ENCODE measurements around the gene NEIL3.

Gene NEIL3

DNA sequence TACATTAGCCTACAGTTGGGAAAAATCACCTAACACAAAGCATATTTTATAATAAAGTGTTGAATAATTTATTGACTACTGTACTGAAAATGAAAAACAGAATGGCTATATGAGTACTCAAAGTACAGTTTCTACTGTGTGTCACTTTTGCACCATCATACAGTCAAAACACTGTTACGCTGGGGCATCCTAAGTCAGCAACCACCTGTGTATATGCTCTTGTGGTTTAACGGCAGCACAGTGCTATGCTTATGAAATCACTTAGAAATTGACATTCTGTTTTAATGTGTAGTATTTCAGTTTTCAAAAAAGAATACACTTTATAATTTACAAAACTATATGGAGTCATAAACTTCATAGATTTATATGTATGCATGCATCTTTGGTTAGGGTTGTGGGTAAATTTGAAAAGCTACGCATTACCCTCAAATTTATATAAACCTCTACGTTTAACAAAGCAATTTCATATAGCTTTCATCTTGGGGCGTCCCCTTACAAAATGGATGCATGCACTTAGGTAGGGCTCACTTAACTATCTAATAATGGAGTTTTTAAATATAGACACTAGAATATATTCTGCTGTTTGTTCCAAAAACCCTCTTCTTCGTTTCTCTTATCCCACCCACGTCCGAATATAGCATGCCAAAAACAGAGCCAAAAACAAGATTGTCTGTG is 690 bp upstream of the NEIL3 start:
- peak; percentile 81 to 83 for DNase-seq (ENCODE audit: low read depth in 1 of 2, low spot score in 1 of 2)
- Histone ChIP-seq H3K4me3 (replicated peaks; ENCODE audit: insufficient read depth, low read length) (peak overlapping the region; percentile 89; the same call in 1 of the 2 replicates), H3K27me3 (ENCODE audit: insufficient read depth, poor library complexity, severe bottlenecking) (no peaks in the 10 kb centered on the region), H3K27ac (replicated peaks) (peak overlapping the region; percentile 95)
- TF ChIP-seq REST (IDR thresholded peaks at IDR 0.05; ENCODE audit: insufficient replicate concordance, low read depth) (no peak), GABPA (IDR thresholded peaks at IDR 0.05; ENCODE audit: low read depth) (no peak), POLR2AphosphoS5 (IDR thresholded peaks at IDR 0.05; ENCODE audit: low read depth) (peak; percentile 65; the same call in 1 of the 2 replicates), SPI1 (IDR thresholded peaks at IDR 0.05; ENCODE audit: borderline replicate concordance, low read depth) (no peak)
- TF ChIP-seq, protein P1, sequence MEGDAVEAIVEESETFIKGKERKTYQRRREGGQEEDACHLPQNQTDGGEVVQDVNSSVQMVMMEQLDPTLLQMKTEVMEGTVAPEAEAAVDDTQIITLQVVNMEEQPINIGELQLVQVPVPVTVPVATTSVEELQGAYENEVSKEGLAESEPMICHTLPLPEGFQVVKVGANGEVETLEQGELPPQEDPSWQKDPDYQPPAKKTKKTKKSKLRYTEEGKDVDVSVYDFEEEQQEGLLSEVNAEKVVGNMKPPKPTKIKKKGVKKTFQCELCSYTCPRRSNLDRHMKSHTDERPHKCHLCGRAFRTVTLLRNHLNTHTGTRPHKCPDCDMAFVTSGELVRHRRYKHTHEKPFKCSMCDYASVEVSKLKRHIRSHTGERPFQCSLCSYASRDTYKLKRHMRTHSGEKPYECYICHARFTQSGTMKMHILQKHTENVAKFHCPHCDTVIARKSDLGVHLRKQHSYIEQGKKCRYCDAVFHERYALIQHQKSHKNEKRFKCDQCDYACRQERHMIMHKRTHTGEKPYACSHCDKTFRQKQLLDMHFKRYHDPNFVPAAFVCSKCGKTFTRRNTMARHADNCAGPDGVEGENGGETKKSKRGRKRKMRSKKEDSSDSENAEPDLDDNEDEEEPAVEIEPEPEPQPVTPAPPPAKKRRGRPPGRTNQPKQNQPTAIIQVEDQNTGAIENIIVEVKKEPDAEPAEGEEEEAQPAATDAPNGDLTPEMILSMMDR (IDR thresholded peaks at IDR 0.05; ENCODE audit: insufficient read depth, low read length): no peak

GRCh38 chr4:177311589-177311988 is 1.9 kb downstream of the NEIL3 start:
- peak overlapping the region; percentile 95; the same call in 1 of the 2 replicates for H3K27ac ChIP-seq (replicated peaks)
- no peak for DNase-seq (ENCODE audit: low read depth in 1 of 2, low spot score in 1 of 2)
- peak overlapping the region; percentile 89 for H3K4me3 ChIP-seq (replicated peaks; ENCODE audit: insufficient read depth, low read length)
- no peaks in the 10 kb centered on the region for H3K27me3 ChIP-seq (ENCODE audit: insufficient read depth, poor library complexity, severe bottlenecking)
- TF ChIP-seq REST (IDR thresholded peaks at IDR 0.05; ENCODE audit: insufficient replicate concordance, low read depth) (no peak), GABPA (IDR thresholded peaks at IDR 0.05; ENCODE audit: low read depth) (no peak), SPI1 (IDR thresholded peaks at IDR 0.05; ENCODE audit: borderline replicate concordance, low read depth) (no peak), POLR2AphosphoS5 (IDR thresholded peaks at IDR 0.05; ENCODE audit: low read depth) (no peak)
- TF ChIP-seq, protein P1 (IDR thresholded peaks at IDR 0.05; ENCODE audit: insufficient read depth, low read length): no peak

- Histone ChIP-seq H3K27ac (replicated peaks) (no peak overlapping the region), H3K4me3 (replicated peaks; ENCODE audit: insufficient read depth, low read length) (no peak overlapping the region), H3K27me3 (ENCODE audit: insufficient read depth, poor library complexity, severe bottlenecking) (no peaks in the 10 kb centered on the region)
- peak in 1 of 2 experiments; percentile 54 for DNase-seq (ENCODE audit: low read depth in 1 of 2, low spot score in 1 of 2)
- TF ChIP-seq, protein P1 (IDR thresholded peaks at IDR 0.05; ENCODE audit: insufficient read depth, low read length): no peak
- TF ChIP-seq REST (IDR thresholded peaks at IDR 0.05; ENCODE audit: insufficient replicate concordance, low read depth) (no peak), POLR2AphosphoS5 (IDR thresholded peaks at IDR 0.05; ENCODE audit: low read depth) (no peak), GABPA (IDR thresholded peaks at IDR 0.05; ENCODE audit: low read depth) (no peak), SPI1 (IDR thresholded peaks at IDR 0.05; ENCODE audit: borderline replicate concordance, low read depth) (no peak)
These were observed 3.6 kb downstream of the NEIL3 start for GRCh38 chr4:177313263-177313662.
